RCC 7860 (cell line): ENCODE results near the gene HOXA2.

Source experiments
- DNase-seq: peaks from one replicate; pipeline ENCODE4 v3.0.0-alpha.2; 2015; ENCODE audit warnings: low spot score
- FAIRE-seq: peaks from 2 replicates; lab custom pipeline; 2012; peaks lifted over from hg19 to GRCh38; lab: Jason Lieb, UNC

Gene HOXA2

GRCh38 chr7:27126596-27127327, 24.3 kb upstream of the HOXA2 start:
- DNase-seq: no peak
- no peak for FAIRE-seq

- DNase-seq (peak; percentile 73), FAIRE-seq (peak; percentile 69)
Measured at GRCh38 chr7:27125986-27126394, 23.5 kb upstream of the HOXA2 start.

GRCh38 chr7:27124902-27125689, 22.6 kb upstream of the HOXA2 start:
- FAIRE-seq: no peak
- no peak for DNase-seq

- FAIRE-seq (peak; percentile 89), DNase-seq (peak; percentile 95)
Measured at GRCh38 chr7:27124096-27124901, 21.8 kb upstream of the HOXA2 start.

GRCh38 chr7:27123477-27124053, 21.1 kb upstream of the HOXA2 start:
- DNase-seq (no peak), FAIRE-seq (no peak)

GRCh38 chr7:27123007-27123476, 20.6 kb upstream of the HOXA2 start:
- DNase-seq (peak; percentile 37), FAIRE-seq (no peak)

GRCh38 chr7:27122077-27122910, 19.8 kb upstream of the HOXA2 start:
- FAIRE-seq: peak; percentile 88
- peak; percentile 80 for DNase-seq

- FAIRE-seq: peak; percentile 70
Measured at GRCh38 chr7:27121684-27122076, 19.2 kb upstream of the HOXA2 start.

GRCh38 chr7:27119412-27119911, 17.0 kb upstream of the HOXA2 start:
- FAIRE-seq: peak; percentile 48
- no peak for DNase-seq

More at GRCh38 chr7:27121684-27122076, 19.2 kb upstream of the HOXA2 start:
- DNase-seq: no peak

- FAIRE-seq (no peak), DNase-seq (no peak)
Measured at GRCh38 chr7:27118580-27118979, 16.1 kb upstream of the HOXA2 start.

GRCh38 chr7:27117887-27118491, 15.5 kb upstream of the HOXA2 start:
- DNase-seq (peak; percentile 84), FAIRE-seq (peak; percentile 89)

GRCh38 chr7:27116962-27117886, 14.7 kb upstream of the HOXA2 start:
- DNase-seq (no peak), FAIRE-seq (no peak)

GRCh38 chr7:27116031-27116961, 13.8 kb upstream of the HOXA2 start:
- no peak for DNase-seq
- no peak for FAIRE-seq

GRCh38 chr7:27115221-27116026, 12.9 kb upstream of the HOXA2 start:
- DNase-seq: peak; percentile 92
- FAIRE-seq: peak; percentile 92

GRCh38 chr7:27114881-27115220, 12.4 kb upstream of the HOXA2 start:
- FAIRE-seq: no peak
- DNase-seq: no peak

- DNase-seq (peak; percentile 82), FAIRE-seq (peak; percentile 71)
Measured at GRCh38 chr7:27113991-27114769, 11.7 kb upstream of the HOXA2 start.
